Stimulated activated CD8-positive, alpha-beta memory T cell treated with anti-CD3 and anti-CD28 coated beads, Interleukin-4, amount 100 ng/mL, for 24 hours (primary cell): ENCODE data around the gene PTPRE.

Experiments used
- DNase-seq: peaks from one replicate; pipeline ENCODE4 v3.0.0-alpha.2; 2020; ENCODE audit warnings: low read depth

The PTPRE gene

GRCh38 chr10:127883516-127883915, 23.4 kb upstream of the PTPRE start:
- DNase-seq, result no peak

DNA sequence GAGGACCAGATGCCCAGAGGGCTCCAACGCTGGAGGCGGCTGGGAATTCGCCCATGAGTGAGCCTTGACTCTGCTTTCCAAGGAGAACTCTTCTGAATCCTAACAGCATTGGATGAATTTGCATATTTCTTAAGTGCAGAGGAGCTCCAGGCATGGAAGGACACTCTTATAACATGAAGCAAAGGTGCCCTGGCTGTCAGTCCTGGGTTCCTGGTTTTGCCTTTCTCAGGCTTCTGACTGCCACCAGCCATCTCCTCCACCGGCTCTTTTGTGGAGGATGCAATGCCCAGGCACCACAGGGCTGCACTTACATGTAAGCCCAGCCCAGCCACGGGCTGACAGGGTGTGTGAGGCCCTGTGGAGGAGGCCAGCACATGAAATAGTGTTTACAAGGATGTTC, 22.4 kb upstream of the PTPRE start:
- no peak for DNase-seq

DNA sequence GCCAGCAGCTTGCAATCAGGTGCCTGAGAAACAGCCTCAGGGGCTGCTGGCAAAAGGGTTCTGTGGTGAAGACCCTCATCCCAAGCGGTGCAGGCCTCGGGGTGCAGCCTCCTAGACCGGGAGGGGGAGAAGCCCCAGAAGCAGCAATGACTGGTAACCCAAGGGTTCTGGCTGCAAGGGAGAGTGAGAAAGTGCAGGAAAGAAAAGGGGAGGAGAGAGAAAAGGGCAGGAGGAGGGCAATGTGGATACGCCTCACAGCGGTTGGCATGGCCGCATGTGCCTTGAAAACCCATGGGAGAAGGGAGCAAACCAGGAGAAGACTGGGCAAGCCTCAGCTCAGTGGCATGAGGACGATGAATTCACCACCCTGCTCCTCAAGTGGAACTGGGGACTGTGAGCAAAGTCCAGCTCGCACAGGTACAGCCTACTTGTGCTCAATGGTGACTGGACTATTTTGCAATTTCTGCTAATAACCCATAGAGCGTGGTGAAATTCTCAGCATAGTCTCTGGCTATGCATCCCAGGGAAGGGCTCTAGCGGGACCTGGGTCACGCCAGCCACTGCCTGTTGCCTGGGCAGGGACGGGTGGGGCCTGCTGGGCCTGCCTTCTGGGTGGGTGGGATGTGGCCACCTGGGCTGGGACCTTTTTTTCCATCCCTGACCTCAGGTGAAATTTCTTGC, 20.4 kb upstream of the PTPRE start:
- no peak for DNase-seq

DNA sequence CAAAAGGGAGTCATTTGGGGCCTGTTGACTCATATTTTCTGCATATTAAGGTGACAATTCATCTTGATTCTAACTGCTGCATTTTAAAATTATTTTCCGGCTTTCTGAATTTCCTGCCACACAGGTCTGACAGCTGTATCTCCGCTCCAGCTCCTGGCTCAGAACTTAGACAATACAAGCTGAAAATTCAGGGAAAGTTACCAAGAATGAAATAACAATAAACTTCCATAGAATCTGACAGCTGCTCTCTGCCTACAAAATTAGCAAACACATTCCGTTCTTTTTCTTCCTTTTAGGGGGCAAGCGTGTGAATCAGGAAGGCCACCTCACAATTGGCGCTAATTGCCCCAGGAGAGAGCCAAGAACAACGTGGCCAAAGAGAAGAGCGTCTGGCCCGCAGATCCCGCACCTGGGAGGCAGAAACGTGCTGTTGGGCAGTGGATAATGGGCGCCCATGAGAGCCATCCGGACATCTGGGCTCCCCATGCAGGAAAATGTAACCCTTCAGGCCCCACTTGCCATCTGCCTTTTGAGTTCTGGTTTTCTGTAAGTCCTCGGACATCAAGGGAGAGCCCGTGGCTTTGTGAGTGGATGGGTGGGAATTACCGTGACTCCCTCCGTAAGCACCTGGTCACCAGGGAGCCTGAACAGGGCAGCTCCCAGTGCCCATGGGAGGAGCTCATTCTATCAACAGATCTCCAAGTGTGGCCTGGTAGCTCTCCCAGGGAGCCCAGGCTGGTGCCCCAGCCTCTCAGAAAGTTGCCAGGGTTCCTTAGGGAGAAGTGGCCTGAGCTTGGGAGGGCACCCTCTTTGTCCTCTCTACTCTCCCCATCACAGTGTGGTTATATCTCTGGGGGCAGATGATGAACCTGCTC, 19.1 kb upstream of the PTPRE start:
- no peak for DNase-seq

GRCh38 chr10:127888521-127889312, 18.2 kb upstream of the PTPRE start:
- DNase-seq, result no peak

DNA sequence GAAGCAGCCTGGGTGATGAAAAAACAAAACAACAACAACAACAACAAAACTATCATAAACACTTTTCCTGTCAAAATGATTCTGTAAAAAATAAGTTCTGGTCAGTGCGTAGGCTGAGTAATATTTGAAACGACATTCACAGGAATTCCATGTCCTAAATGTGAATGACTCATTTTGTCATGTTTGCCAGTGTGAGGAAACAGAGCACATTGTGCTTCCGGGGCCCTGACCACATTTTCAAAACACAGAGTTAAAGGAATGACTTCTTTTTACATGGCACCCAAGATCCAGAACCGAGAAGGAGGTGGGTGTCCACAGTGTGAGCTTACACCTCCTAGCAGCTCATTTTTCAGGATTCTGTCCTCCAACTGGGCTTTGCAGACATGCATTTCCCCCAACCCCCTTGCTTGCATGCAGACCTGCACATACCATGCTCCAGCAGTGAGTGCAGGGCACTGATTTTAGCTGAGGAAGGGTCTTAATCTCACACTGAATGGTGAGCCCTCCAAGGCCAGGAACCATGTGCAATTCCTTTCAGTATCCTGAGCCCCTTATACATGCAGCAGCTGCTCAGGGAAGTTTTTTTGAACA, 17.2 kb upstream of the PTPRE start:
- DNase-seq, result no peak

GRCh38 chr10:127890216-127890615, 16.7 kb upstream of the PTPRE start:
- no peak for DNase-seq

- DNase-seq, result no peak
Measured at GRCh38 chr10:127890832-127891334, 16.0 kb upstream of the PTPRE start.

DNA sequence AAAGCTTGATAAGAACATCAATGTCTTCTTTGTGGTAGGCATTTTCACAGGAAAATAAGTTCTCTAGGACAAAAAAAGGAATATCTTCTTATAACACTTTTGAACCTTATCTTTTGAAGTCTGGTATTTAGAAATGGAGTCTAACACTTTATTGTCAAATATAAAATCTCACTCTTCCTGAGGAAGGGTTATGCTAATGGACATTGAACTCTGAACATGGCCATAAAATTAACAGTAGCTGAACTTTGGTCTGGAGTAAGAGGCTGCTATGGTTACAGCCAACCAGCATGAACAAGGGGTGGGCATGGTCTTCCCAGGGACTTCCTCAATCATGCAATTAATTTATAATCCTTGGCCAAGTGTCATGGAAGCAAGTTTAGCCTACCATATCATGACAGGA, 14.2 kb upstream of the PTPRE start, which contains the start of gene CLRN3:
Gene CLRN3, minus strand, starts transcription at position 199 of the 400 bp plus-strand sequence. Its CDS starts 157 bp downstream, at position 42.
- no peak for DNase-seq

GRCh38 chr10:127894146-127894545, 12.8 kb upstream of the PTPRE start:
- DNase-seq, result no peak

GRCh38 chr10:127896590-127896989, 10.3 kb upstream of the PTPRE start:
- no peak for DNase-seq

DNA sequence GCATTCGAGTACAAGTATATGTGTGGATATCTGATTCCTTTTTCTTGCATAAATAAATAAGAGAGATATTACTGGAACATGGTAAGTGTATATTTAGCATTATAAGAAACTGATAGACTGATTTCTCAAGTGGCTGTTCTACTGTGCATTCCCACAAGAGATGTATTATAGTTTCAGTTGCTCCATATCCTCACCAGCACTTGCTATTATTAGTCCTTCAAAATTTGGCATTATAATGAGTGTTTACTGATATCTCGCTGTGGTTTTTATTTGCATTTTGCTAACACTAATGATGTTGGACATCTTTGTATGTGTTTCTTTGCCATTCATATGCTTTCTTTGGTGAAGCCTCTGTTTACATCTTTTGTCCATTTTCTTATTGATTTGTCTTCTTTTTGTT, 9.7 kb upstream of the PTPRE start:
- no peak for DNase-seq

DNA sequence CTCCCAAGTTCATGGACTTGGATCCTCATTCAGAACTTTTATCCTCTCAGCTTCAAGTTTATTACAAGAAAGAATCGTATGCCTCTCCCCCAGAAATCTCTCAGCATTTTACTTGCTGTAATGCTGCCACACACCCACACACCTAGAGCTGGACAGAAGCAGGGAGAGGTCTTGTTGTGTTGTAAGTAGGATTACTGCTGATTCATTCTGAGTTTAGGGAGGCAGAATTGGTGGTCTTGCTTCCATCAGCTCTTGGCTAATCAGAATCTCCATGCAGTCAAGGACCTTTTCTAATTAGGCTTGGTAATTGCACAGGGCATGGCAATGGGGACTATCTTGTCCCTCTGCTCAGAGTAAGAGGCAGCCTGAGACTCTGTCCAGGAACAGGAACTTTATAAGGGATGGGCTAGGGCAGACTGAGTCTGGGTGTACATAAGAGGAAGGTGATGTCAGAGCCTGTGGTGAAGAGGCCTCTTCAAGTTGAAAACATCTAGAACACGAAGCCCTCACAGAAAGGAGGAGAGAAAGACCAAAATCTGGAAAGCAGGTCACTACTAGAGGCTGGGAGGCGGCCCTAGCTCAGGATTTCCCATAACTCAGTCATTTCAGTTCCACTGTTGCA, 7.0 kb upstream of the PTPRE start:
- DNase-seq, result no peak

GRCh38 chr10:127903789-127904188, 3.1 kb upstream of the PTPRE start:
- DNase-seq, result no peak

DNA sequence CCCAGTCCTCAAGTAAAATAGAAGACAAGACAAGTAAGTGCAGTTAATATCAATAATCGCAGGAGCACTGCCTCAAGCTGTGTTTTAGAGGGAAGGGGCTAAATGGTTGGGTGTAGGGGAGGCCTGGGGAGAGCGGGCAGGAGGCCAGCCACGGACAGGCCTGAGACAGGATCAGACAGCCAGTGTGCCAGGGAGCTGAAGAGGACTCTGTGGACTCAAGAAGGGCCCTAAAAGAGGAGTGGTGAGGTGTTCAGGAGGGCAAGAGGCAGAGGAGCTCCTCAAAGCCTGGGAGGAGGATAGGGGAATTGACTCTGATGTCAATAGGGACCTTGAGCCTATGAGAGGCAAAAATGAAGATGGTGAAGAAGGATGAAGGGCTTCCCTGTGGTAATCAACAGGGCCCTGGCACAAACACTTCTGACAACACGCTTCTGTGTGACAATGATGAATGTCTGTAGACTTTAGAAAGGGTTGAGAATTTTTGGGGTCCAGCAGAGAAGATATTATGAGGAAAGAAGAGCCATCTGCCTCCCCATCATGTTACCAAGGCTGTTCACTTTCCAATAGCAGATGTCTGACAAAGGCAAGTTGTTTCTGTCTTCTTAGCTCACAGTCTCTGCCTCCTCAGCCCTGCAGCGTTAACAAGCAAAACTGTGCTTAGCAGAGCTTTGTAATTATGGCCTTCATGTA, 2.4 kb upstream of the PTPRE start:
- DNase-seq, result no peak

DNA sequence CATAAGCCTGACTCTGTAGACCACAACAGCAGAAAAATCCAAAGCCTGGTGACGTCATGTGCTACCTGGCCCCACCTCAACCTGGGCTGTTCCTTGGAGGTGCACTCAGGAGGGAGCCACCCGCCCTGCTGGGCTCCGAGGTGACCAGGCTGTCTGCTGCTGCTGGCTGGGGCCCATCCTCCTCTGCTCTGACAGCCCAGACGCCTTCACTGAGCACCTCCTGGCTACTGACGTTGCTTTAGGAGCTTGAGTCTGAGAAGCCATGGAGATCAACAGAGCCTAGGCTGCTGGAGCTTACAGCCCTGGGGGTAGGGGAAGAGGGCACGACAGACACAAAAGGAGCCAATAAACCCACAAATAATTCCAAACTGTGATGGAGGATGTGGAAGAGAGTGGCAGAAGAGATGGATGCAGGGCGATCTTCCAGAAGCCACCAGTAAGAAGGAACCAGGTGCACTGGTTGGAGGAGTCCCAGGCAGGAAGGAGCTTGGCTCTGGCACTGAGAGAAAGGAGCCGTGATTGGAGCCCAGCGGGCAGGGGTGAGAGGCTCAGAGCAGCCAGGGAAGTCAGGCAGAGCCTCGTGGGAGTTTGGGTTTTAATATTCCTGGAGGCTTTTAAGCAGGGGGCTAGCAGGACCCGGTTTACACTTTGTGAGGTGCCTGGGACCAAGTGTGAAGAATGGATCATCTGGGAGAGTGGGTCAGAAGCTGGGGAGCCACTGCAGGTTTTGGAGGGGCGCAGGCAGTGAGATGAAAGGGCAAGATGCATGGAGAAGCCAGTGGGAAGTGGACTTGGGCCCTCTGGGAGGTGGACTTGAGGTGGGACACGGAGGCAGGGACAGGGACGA, 1.7 kb upstream of the PTPRE start:
- no peak for DNase-seq

DNA sequence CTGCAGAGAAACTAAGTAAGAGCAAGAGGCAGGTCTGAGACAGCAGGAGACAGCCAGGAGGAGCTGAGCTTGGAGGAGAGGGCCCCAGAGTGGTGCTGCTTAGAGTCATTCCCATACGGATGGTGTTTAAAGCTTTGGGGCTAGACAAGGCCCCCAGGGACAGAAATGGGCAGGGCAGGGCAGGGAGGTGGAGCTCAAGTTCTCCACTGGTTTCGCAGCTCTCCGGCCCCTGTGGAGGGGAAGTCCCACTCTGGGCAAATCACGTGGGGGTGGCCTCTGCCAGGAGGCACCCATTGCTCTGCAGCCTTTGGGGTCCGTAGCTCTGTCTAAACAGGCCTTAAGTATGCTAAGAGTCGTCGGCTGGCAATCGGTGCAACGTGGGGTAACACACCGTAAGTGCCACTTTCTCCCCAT, 1.0 kb upstream of the PTPRE start:
- DNase-seq, result no peak

DNA sequence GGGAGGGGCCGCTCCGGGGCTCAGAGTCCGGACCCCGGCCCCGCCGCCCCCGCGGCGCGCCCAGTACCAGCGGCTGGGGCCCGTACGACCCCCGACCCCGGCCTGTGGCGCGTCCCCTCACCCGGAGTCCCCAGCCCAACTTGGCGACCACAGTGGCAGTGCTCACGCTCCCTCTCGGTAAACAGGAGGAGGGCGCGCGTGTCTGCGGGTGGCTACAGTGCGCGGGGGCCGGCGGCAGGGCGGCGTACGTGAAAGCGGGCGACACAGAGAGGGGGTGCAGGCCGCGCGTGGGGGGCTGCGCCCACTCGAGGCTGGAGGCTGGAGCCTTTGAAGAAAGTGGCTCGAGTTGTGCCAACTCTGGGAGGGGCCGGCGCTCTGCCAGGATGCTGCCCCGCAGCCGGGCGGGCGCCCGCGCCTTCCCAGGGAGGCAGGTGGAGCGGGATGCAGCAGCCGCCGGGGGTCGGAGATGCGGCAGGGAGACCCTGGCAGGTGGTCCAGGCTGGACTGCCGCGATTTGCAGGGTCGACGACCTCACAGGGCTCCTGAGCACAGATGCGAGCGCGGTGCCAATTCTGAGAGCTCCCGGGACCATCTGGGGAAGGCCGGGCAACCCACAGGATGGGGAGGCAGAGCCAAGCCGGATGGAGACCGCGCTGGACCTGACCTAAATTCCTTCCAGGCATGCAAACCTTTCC, 655 bp downstream of the PTPRE start:
- DNase-seq, result no peak
